Right cardiac atrium (tissue), 5 donors: ENCODE data around the gene NR1I3. TPM values are rescaled to one million over a fixed set of nuclear protein-coding genes. Genes with fewer than 3 reads are reported as not detected.
"Not testable (repeated sequence)": the region's sequence is repeated elsewhere in the genome, so short reads cannot be mapped to it uniquely, and the experiment has no call there.

ENCODE experiments used
- ATAC-seq, 2 donors: fragments of 200-7000 bp; cut with Tn5 transposase; one replicate each; pipeline versions ENCODE4 v1.8.0 to v1.9.1; 2020; ENCODE audit warnings: moderate library complexity in 2 of 2, mild to moderate bottlenecking in 1 of 2
- DNase-seq, 3 donors: peaks; one replicate each; pipeline ENCODE4 v3.0.0-alpha.2; 2020
- H3K27ac ChIP-seq: one replicate; pipeline ENCODE4 v1.5.1; 2013; ENCODE audit warnings: mild to moderate bottlenecking, low read length, control low read depth, moderate library complexity
- H3K27me3 ChIP-seq: one replicate; pipeline ENCODE4 v1.6.1; 2013; ENCODE audit not compliant: control insufficient read depth, insufficient read depth
- H3K4me1 ChIP-seq: one replicate; pipeline ENCODE4 v1.6.1; 2013; ENCODE audit warnings: low read length; ENCODE audit not compliant: control insufficient read depth, insufficient read depth
- H3K4me3 ChIP-seq: one replicate; pipeline ENCODE4 v1.5.1; 2013; ENCODE audit warnings: low read length, control low read depth
- H3K9me3 ChIP-seq: one replicate; pipeline ENCODE4 v1.6.1; 2013; ENCODE audit warnings: low read length; ENCODE audit not compliant: control insufficient read depth
- WGBS: extraction: QIAGEN DNeasy Blood & Tissue Kit; methylation state at CpG from one replicate; pipeline ENCODE4 v1.1.7; 2013; 5-methylcytosine and 5-hydroxymethylcytosine counted together
- intact Hi-C, 4 donors: fragments of 100-400 bp; cut with DNase I; formaldehyde crosslinking; loops; one replicate each; pipeline versions ENCODE4 v1.11.0 to v1.14.0; 2022 to 2023
- polyA plus RNA-seq: library from polyadenylated mRNA; stranded (reverse); fragments of 200-250 nt; gene quantifications from one replicate; pipeline ENCODE4 v1.2.3, GENCODE V29; 2013
- total RNA-seq, 4 donors: library from RNA; stranded (reverse); fragmentation: NEBNext Ultra II Directional; extraction: Animal tissue kit (Norgen Biotek cat#: 25700); gene quantifications; one replicate each; pipeline ENCODE4 v1.2.1, GENCODE V29; 2021
- donor health status: healthy with polysubstance abuse.
- donor health status: DM: no; HTN: yes; CAD: no.
- donor health status: DM: no; HTN: no; CAD: no.
- donor health status: DM: no; HTN: yes; CAD: no; lungs with severe emphysema.
- donor health status: DM: yes; HTN: yes; CAD: no.

The NR1I3 gene
- total and polyA plus RNA-seq, 5 donors = 0.18 TPM; not detected in 4

DNA sequence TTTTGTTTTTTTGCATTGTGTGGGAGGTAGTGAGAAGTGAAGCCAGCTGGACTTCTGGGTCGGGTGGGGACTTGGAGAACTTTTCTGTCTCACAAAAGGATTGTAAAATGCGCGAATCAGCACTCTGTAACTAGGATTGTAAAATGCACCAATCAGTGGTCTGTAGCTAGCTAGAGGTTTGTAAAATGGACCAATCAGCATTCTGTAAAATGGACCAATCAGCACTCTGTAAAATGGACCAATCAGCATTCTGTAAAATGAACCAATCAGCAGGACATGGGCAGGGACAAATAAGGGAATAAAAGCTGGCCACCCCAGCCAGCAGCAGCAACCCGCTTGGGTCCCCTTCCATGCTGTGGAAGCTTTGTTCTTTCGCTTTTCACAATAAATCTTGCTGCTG lies 12.1 kb upstream of the NR1I3 start:
- H3K4me3 ChIP-seq, H3K9me3 ChIP-seq, H3K27ac ChIP-seq, ATAC-seq, H3K4me1 ChIP-seq, DNase-seq, intact Hi-C loops, H3K27me3 ChIP-seq: not testable (repeated sequence)
- WGBS = 78% methylated on average over 5 of the region's 5 CpGs

- H3K27ac ChIP-seq = no peak overlapping the region
- no peak for ATAC-seq
- H3K9me3 ChIP-seq = no peaks in the 10 kb centered on the region
- intact Hi-C loops = no loop called here
- DNase-seq = no peak
- no peaks in the 10 kb centered on the region for H3K4me1 ChIP-seq
- 90% methylated on average over 4 of the region's 4 CpGs for WGBS
- no peak overlapping the region for H3K4me3 ChIP-seq
- H3K27me3 ChIP-seq = no peaks in the 10 kb centered on the region
Observed at GRCh38 chr1:161244888-161245287, 6.9 kb upstream of the NR1I3 start.

DNA sequence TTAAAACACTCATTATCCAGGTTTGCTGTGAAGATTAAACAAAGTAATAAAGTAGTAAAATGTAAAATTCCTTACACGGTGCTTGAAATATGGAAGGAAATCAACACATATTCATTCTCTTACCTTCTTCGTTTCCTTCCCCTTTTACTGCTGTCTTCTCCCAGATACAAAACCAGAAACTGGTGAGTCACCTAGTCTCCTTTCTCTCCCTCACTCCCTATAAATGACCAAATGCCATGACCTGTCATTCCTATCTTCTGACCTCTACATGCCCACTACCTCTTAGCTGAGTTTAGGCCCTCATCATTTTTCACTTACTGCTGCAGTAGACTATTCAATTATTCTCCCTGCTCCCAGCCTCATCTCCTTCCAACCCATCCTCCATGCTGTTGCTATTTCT lies 4.3 kb upstream of the NR1I3 start:
- DNase-seq (no peak), ATAC-seq (no peak)
- 71% methylated on average over 2 of the region's 2 CpGs for WGBS
- H3K27ac ChIP-seq = no peak overlapping the region
- no peaks in the 10 kb centered on the region for H3K27me3 ChIP-seq
- H3K4me3 ChIP-seq = no peak overlapping the region
- intact Hi-C loops = no loop called here
- no peaks in the 10 kb centered on the region for H3K9me3 ChIP-seq
- H3K4me1 ChIP-seq = no peaks in the 10 kb centered on the region

DNA sequence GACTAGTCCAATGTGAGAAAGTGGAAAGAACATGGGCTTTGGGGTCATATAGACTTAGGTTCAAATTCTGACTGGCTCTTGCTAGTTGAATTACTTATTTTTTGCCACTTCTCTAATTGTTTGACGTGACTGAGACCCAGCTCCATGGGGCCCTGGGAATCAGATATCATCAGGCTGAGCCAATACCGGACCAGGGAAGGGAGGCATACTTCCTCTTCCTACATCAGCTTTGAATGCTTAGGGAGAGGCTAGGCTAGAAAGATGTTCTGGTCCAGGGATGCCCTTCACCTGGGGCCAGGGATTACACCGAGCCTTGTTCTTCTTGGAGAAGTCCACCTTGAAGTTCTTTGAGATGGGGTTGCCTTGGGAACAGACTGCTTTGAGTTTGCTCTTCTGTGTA lies 3.7 kb upstream of the NR1I3 start:
- WGBS = 57% methylated on average over 3 of the region's 3 CpGs
- Histone ChIP-seq H3K4me3 (no peak overlapping the region), H3K9me3 (no peaks in the 10 kb centered on the region), H3K27ac (no peak overlapping the region), H3K27me3 (no peaks in the 10 kb centered on the region), H3K4me1 (no peaks in the 10 kb centered on the region)
- no peak for DNase-seq
- no peak for ATAC-seq
- intact Hi-C loops = no loop called here

- Histone ChIP-seq H3K27ac (no peak overlapping the region), H3K4me3 (no peak overlapping the region), H3K4me1 (no peaks in the 10 kb centered on the region), H3K9me3 (no peaks in the 10 kb centered on the region), H3K27me3 (no peaks in the 10 kb centered on the region)
- ATAC-seq = no peak
- 80% methylated on average over 5 of the region's 5 CpGs for WGBS
- intact Hi-C loops = no loop called here
- DNase-seq = no peak
Observed at GRCh38 chr1:161235957-161236775, 1.8 kb downstream of the NR1I3 start.

- intact Hi-C loops = no loop called here
- H3K27me3 ChIP-seq = no peaks in the 10 kb centered on the region
- 86% methylated on average over 9 of the region's 9 CpGs for WGBS
- no peak for ATAC-seq
- H3K9me3 ChIP-seq = no peaks in the 10 kb centered on the region
- no peak overlapping the region for H3K4me3 ChIP-seq
- DNase-seq = no peak
- no peak overlapping the region for H3K27ac ChIP-seq
- no peaks in the 10 kb centered on the region for H3K4me1 ChIP-seq
Observed at GRCh38 chr1:161233102-161233501, 4.9 kb downstream of the NR1I3 start.

DNA sequence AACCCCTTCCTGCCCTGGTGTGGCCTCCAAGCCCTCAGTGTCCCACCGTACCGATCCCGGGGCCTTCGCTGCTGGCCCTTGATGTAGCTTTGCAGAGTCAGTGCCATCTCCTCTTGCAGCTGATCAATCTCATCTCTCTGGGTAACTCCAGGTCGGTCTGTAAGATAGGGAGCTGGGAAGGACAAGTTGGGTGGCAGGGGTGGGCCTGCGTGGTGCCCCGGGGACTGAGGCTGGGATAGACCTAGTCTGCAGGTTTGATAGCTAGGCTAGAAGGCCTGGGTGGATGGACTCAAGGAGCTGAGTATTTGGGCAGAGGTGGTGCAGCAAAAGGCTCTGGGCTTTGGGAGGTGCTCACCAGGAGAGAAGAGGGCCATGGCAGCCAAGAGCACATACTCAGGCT lies 7.2 kb downstream of the NR1I3 start:
- Histone ChIP-seq H3K27ac (no peak overlapping the region), H3K27me3 (no peaks in the 10 kb centered on the region), H3K4me3 (no peak overlapping the region), H3K4me1 (peaks cover 4% of the 10 kb centered on the region), H3K9me3 (no peaks in the 10 kb centered on the region)
- intact Hi-C loops = no loop called here
- ATAC-seq (no peak), DNase-seq (no peak)
- 95% methylated on average over 7 of the region's 7 CpGs for WGBS

DNA sequence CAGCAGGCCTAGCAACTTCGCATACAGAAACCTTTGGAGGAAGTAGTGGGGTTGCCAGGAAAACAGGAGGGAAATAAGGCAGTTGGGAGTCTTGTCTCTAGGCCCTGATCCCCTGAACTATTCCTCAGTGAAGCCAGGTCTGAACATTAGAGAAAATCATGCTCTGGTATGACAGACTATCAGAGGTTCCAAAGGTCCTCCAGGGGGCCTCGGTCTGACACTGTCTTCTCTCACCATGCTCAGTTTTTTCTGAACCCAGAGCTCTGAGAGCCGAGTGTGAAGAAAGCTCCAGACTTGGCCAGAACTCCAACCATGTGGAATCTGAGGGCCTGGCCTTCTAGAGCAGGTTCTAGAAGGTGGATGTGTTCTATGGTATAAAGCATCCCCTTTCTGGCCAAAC lies 8.1 kb downstream of the NR1I3 start:
- WGBS = 54% methylated on average over 3 of the region's 3 CpGs
- H3K4me3 ChIP-seq = no peak overlapping the region
- intact Hi-C loops = loop anchor here in 3 of 4 donors (5.0 kb wide), 2 partner anchors 62 to 152 kb away; no protein-coding TSS in a partner anchor
- no peak for DNase-seq
- H3K4me1 ChIP-seq = peaks cover 6% of the 10 kb centered on the region
- no peaks in the 10 kb centered on the region for H3K27me3 ChIP-seq
- ATAC-seq = no peak
- H3K9me3 ChIP-seq = no peaks in the 10 kb centered on the region
- H3K27ac ChIP-seq = no peak overlapping the region

- Histone ChIP-seq H3K4me3 (no peak overlapping the region), H3K27ac (no peak overlapping the region)
- ATAC-seq = no peak
Observed at GRCh38 chr1:161228032-161228431, 10.0 kb downstream of the NR1I3 start.

GRCh38 chr1:161227196-161227871 lies 10.7 kb downstream of the NR1I3 start:
- 41% methylated on average over 11 of the region's 11 CpGs for WGBS
- H3K4me3 ChIP-seq = peak overlapping the region; percentile 73
- H3K9me3 ChIP-seq = no peaks in the 10 kb centered on the region
- H3K4me1 ChIP-seq = peaks cover 6% of the 10 kb centered on the region
- DNase-seq (peak; percentile 87 to 91 (median 88)), ATAC-seq (peak; percentile 47 to 57)
- peak overlapping the region; percentile 71 for H3K27ac ChIP-seq
- intact Hi-C loops = loop anchor here in 3 of 4 donors (5.0 kb wide), 2 partner anchors 65 to 155 kb away; no protein-coding TSS in a partner anchor
- no peaks in the 10 kb centered on the region for H3K27me3 ChIP-seq

More at GRCh38 chr1:161228032-161228431, 10.0 kb downstream of the NR1I3 start:
- H3K27me3 ChIP-seq = no peaks in the 10 kb centered on the region
- WGBS = 88% methylated on average over 7 of the region's 7 CpGs
- no peaks in the 10 kb centered on the region for H3K9me3 ChIP-seq
- DNase-seq = no peak
- intact Hi-C loops = loop anchor here in 3 of 4 donors (5.0 kb wide), 2 partner anchors 64 to 154 kb away; no protein-coding TSS in a partner anchor
- peaks cover 6% of the 10 kb centered on the region for H3K4me1 ChIP-seq

- Histone ChIP-seq H3K27me3 (no peaks in the 10 kb centered on the region), H3K4me1 (peaks cover 6% of the 10 kb centered on the region), H3K9me3 (no peaks in the 10 kb centered on the region), H3K4me3 (peak overlapping the region; percentile 73), H3K27ac (peak overlapping the region; percentile 71)
- WGBS = 44% methylated on average over 3 of the region's 3 CpGs
- no peak for DNase-seq
- intact Hi-C loops = loop anchor here in 3 of 4 donors (5.0 kb wide), 2 partner anchors 66 to 156 kb away; no protein-coding TSS in a partner anchor
- ATAC-seq = no peak
Observed at GRCh38 chr1:161226759-161227158, 11.2 kb downstream of the NR1I3 start.
